Left lobe of liver (tissue), 2 donors: ENCODE results near the gene ANKMY1. TPM values are rescaled to one million over a fixed set of nuclear protein-coding genes. Genes with fewer than 3 reads are reported as not detected.

Source experiments
- ATAC-seq: fragments of 200-7000 bp; cut with Tn5 transposase; one replicate; pipeline ENCODE4 v1.9.1; 2020; ENCODE audit warnings: mild to moderate bottlenecking, moderate library complexity
- DNase-seq: peaks from one replicate; pipeline ENCODE4 v3.0.0-alpha.2; 2020; ENCODE audit warnings: low spot score
- total RNA-seq: library from RNA; stranded (reverse); gene quantifications from one replicate; pipeline ENCODE4 v1.2.1, GENCODE V29; 2021
- donor health status: DM: no; HTN: no; CAD: no; lungs with moderate emphysema.
- donor health status: DM: no; HTN: yes; CAD: no.

The ANKMY1 gene
- total RNA-seq, 1 donor from 2014 or later: 13.1 TPM

GRCh38 chr2:240463866-240464481, 93.8 kb downstream of the ANKMY1 start:
- ATAC-seq (no peak), DNase-seq (peak; percentile 45)

- no peak for ATAC-seq
Observed at GRCh38 chr2:240463274-240463865, 94.4 kb downstream of the ANKMY1 start.

GRCh38 chr2:240462707-240463273, 95.0 kb downstream of the ANKMY1 start:
- peak; percentile 40 for DNase-seq

More at GRCh38 chr2:240463274-240463865, 94.4 kb downstream of the ANKMY1 start:
- DNase-seq: peak; percentile 44

GRCh38 chr2:240462073-240462706, 95.6 kb downstream of the ANKMY1 start:
- ATAC-seq (no peak), DNase-seq (peak; percentile 41)

More at GRCh38 chr2:240462707-240463273, 95.0 kb downstream of the ANKMY1 start:
- no peak for ATAC-seq

GRCh38 chr2:240461471-240462072, 96.2 kb downstream of the ANKMY1 start:
- DNase-seq (peak; percentile 42), ATAC-seq (no peak)

GRCh38 chr2:240460781-240461431, 96.9 kb downstream of the ANKMY1 start:
- DNase-seq (no peak), ATAC-seq (no peak)

GRCh38 chr2:240460253-240460711, 97.5 kb downstream of the ANKMY1 start:
- no peak for ATAC-seq
- DNase-seq: no peak

- peak; percentile 14 for ATAC-seq
Observed at GRCh38 chr2:240459401-240460252, 98.2 kb downstream of the ANKMY1 start.

GRCh38 chr2:240458900-240459391, 98.8 kb downstream of the ANKMY1 start:
- ATAC-seq (no peak), DNase-seq (no peak)

More at GRCh38 chr2:240459401-240460252, 98.2 kb downstream of the ANKMY1 start:
- DNase-seq: no peak

GRCh38 chr2:240458044-240458899, 99.5 kb downstream of the ANKMY1 start:
- DNase-seq: no peak
- ATAC-seq: no peak

- DNase-seq: no peak
Observed at GRCh38 chr2:240457223-240458043, 100.4 kb downstream of the ANKMY1 start.

GRCh38 chr2:240456447-240457222, 101.2 kb downstream of the ANKMY1 start:
- DNase-seq (no peak), ATAC-seq (no peak)

More at GRCh38 chr2:240457223-240458043, 100.4 kb downstream of the ANKMY1 start:
- ATAC-seq: no peak

- DNase-seq: no peak
- no peak for ATAC-seq
Observed at GRCh38 chr2:240455647-240456446, 101.9 kb downstream of the ANKMY1 start.

- no peak for DNase-seq
Observed at GRCh38 chr2:240455272-240455646, 102.5 kb downstream of the ANKMY1 start.

GRCh38 chr2:240454106-240454901, 103.5 kb downstream of the ANKMY1 start:
- ATAC-seq (no peak), DNase-seq (no peak)

More at GRCh38 chr2:240455272-240455646, 102.5 kb downstream of the ANKMY1 start:
- ATAC-seq: no peak
